ENCODE measurements around the gene DCST2.

- TF ChIP-seq POLR2AphosphoS5 (IDR thresholded peaks at IDR 0.05; ENCODE audit: low read depth) (no peak), CTCF (IDR thresholded peaks at IDR 0.05; ENCODE audit: insufficient read depth, low read length) (no peak), REST (IDR thresholded peaks at IDR 0.05; ENCODE audit: insufficient replicate concordance, low read depth) (no peak), GABPA (IDR thresholded peaks at IDR 0.05; ENCODE audit: low read depth) (no peak)
Observed at GRCh38 chr1:154969246-154969645, 64.3 kb downstream of the DCST2 start.
